Heart left ventricle (tissue), 16 donors: ENCODE measurements around the gene ACVR1. TPM values are rescaled to one million over a fixed set of nuclear protein-coding genes. Genes with fewer than 3 reads are reported as not detected.

Experiments
- ATAC-seq, 4 donors: fragments of 200-7000 bp; cut with Tn5 transposase; one replicate each; pipeline ENCODE4 v1.9.1; 2020 to 2022; ENCODE audit warnings: moderate library complexity in 4 of 4, mild to moderate bottlenecking in 3 of 4, moderate number of reproducible peaks in 1 of 4
- DNase-seq, 5 donors: peaks; one replicate each; pipeline ENCODE4 v3.0.0-alpha.2; 2020
- H3K27ac ChIP-seq, 12 donors: fragments of 200-600 bp; sonication (generic) in 4 of 12; one replicate each; pipeline versions ENCODE4 v1.5.0 to v1.8.0; 2016 to 2022; ENCODE audit warnings: mild to moderate bottlenecking in 2 of 12
- H3K27me3 ChIP-seq, 9 donors: fragments of 200-600 bp; sonication (generic) in 2 of 9; one replicate each; pipeline versions ENCODE4 v1.5.1 to v1.8.0; 2016 to 2022; ENCODE audit warnings: mild to moderate bottlenecking in 3 of 9
- H3K36me3 ChIP-seq, 9 donors: fragments of 200-600 bp; sonication (generic) in 2 of 9; one replicate each; pipeline versions ENCODE4 v1.5.0 to v1.8.0; 2018 to 2022; ENCODE audit warnings: mild to moderate bottlenecking in 2 of 9
- H3K4me1 ChIP-seq, 12 donors: fragments of 200-600 bp; sonication (generic) in 4 of 12; one replicate each; pipeline versions ENCODE4 v1.5.0 to v1.8.0; 2016 to 2022; ENCODE audit warnings: mild to moderate bottlenecking in 3 of 12
- H3K4me3 ChIP-seq, 12 donors: fragments of 200-600 bp; sonication (generic) in 4 of 12; one replicate each; pipeline versions ENCODE4 v1.5.0 to v1.8.0; 2017 to 2022; ENCODE audit warnings: mild to moderate bottlenecking in 9 of 12, moderate library complexity in 4 of 12
- H3K9me3 ChIP-seq, 12 donors: fragments of 200-600 bp; sonication (generic) in 4 of 12; one replicate each; pipeline versions ENCODE4 v1.5.0 to v1.8.0; 2016 to 2022; ENCODE audit warnings: mild to moderate bottlenecking in 1 of 12
- POLR2A ChIP-seq, 2 donors: fragments of 450-650 bp; IDR thresholded peaks; one replicate each; pipeline ENCODE4 v1.6.1; 2017; ENCODE audit warnings: antibody characterized with exemption in 2 of 2, mild to moderate bottlenecking in 2 of 2, moderate library complexity in 2 of 2
- WGBS, 4 donors: extraction: QIAGEN DNeasy Blood & Tissue Kit in 2 of 4; methylation state at CpG; one replicate each; pipeline versions ENCODE4 v1.1.5 to v1.1.7; 2013 to 2018; 5-methylcytosine and 5-hydroxymethylcytosine counted together
- intact Hi-C, 10 donors: fragments of 100-400 bp; cut with DNase I; formaldehyde crosslinking; loops; one replicate each; pipeline versions ENCODE4 v1.11.1 to v1.14.2; 2022
- polyA plus RNA-seq, 2 donors: library from polyadenylated mRNA; stranded (reverse); fragments of 200-250 nt; gene quantifications; one replicate each; pipeline ENCODE4 v1.2.3, GENCODE V29; 2013
- total RNA-seq, 9 donors: library from RNA; depleted of rRNA in 2 of 9; stranded (reverse); fragments of >200 nt in 2 of 9; fragmentation: NEBNext Ultra II Directional in 3 of 9; extraction: Animal tissue kit (Norgen Biotek cat#: 25700) in 3 of 9; gene quantifications; one replicate each; pipeline versions ENCODE4 v1.1.0 to v1.2.4, GENCODE V29; 2016 to 2023
- TF ChIP-seq, protein P1 (sequence below), 12 donors: fragments of 200-600 bp; sonication (generic) in 4 of 12; IDR thresholded peaks; one replicate each; pipeline versions ENCODE4 v1.5.0 to v1.8.0; 2018 to 2022; ENCODE audit warnings: antibody characterized with exemption in 12 of 12, mild to moderate bottlenecking in 5 of 12
- donor health status: ischemic (EF 13 %, LVEDD 7.1; RV severe dilation, severe dysfunction).
- donor health status: healthy with polysubstance abuse.
- donor health status: DM: no; HTN: yes; CAD: no.
- donor health status: DM: no; HTN: no; CAD: no.
- donor health status: ischemic (EF 25% LVEDD 6.9; RV normal size, moderate dysfunction).
- donor health status: ischemic (EF 25% LVEDD 5.7; RV mildly dilated, moderate dysfunction).
- donor health status: healthy.
- donor health status: DM: yes; HTN: yes; CAD: no.
- donor health status: ischemic (EF 35%, LVEDD 5.7; RV mildly dilated, moderate dysfunction).
- donor health status: nonischemic (EF 11% LVEDD 7.7; RV severe dilation, severe dysfunction).
- donor health status: DM: yes; HTN: yes; CAD: no.
- donor health status: PGD.
- donor health status: ischemic (EF 29% LVEDD 5.4; RV normal size, mild dysfunction).
- donor health status: nonischemic (EF 23%, LVEDD 6.1; RV moderate dilation, normal function).

ACVR1 gene
- total and polyA plus RNA-seq, 11 donors = 5.6 to 37.6 (median 23.9) TPM

DNA sequence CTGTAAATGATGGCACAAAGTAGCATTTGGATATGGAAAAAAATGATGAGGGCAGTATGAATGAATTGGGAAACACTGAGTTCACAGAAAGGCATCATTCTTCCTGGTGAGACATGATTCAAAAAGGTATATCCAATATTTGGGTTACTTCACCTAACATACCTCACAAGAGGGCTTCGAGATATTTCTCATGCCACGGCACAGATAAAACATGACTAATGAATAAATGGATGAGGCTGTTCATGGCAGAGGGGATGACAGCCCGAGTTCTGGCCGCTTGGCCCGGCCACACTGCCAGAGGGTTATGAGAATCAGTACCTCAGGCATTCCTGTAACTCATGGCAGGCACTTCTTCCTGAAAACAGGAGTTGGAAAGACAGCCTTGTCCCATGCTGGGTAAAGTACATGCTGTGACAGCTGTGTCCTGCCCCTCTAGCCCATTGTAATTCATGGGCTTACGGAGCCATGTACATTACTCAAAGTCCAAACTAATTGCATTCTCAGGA, 131.5 kb downstream of the ACVR1 start:
- DNase-seq = no peak
- 93 to 97% (median 96%) methylated on average over 6 of the region's 6 CpGs for whole genome bisulfite sequencing, 4 donors
- Histone ChIP-seq H3K9me3 (no peaks in the 10 kb centered on the region), H3K4me1 (peaks cover 0 to 34% (median 3%) of the 10 kb centered on the region in 12 donors), H3K4me3 (no peak overlapping the region), H3K36me3 (peaks cover 0 to 34% (median 2%) of the 10 kb centered on the region in 9 donors), H3K27me3 (no peaks in the 10 kb centered on the region), H3K27ac (no peak overlapping the region)
- TF ChIP-seq, protein P1, sequence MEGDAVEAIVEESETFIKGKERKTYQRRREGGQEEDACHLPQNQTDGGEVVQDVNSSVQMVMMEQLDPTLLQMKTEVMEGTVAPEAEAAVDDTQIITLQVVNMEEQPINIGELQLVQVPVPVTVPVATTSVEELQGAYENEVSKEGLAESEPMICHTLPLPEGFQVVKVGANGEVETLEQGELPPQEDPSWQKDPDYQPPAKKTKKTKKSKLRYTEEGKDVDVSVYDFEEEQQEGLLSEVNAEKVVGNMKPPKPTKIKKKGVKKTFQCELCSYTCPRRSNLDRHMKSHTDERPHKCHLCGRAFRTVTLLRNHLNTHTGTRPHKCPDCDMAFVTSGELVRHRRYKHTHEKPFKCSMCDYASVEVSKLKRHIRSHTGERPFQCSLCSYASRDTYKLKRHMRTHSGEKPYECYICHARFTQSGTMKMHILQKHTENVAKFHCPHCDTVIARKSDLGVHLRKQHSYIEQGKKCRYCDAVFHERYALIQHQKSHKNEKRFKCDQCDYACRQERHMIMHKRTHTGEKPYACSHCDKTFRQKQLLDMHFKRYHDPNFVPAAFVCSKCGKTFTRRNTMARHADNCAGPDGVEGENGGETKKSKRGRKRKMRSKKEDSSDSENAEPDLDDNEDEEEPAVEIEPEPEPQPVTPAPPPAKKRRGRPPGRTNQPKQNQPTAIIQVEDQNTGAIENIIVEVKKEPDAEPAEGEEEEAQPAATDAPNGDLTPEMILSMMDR (IDR thresholded peaks at IDR 0.05) = no peak
- no peak for TF ChIP-seq POLR2A (IDR thresholded peaks at IDR 0.05)
- ATAC-seq = no peak
- intact Hi-C loops = no loop called here

GRCh38 chr2:157743051-157743450, 133.1 kb downstream of the ACVR1 start:
- intact Hi-C loops = no loop called here

DNA sequence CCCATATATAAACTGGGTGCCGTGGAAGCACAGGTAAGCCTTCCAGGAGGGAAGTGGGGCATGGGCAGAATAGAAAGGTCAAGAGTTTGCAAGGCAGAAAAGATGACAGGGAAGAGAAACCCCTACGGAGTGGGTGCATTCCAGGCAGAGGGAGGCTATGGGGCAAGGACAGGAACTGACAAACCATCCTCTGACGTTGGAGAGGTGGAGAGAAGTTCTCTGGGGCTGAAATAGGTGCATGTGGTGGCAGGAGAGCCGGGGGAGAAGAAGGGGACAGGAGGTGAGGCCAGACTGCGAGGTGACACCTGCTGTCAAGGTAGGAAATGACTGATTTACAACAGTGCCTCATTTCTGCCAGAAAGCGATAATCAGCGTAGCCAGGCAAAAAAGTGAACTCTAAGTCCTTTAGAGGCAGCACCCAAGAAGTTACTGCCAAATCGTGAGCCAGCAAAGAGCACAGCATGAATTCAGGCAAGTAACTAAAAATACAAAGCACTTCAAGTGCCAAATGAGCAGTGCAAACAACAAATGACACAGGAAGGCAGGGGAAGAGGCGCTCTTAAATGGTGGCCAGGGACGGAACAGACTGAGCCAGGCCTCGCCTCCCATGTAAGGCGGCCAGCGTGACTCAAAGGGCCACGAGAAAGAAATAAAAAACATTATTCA, 134.2 kb downstream of the ACVR1 start:
- TF ChIP-seq POLR2A (IDR thresholded peaks at IDR 0.05) = no peak
- TF ChIP-seq, protein P1 (IDR thresholded peaks at IDR 0.05) = no peak
- intact Hi-C loops = no loop called here

More at GRCh38 chr2:157743051-157743450, 133.1 kb downstream of the ACVR1 start:
- Histone ChIP-seq H3K4me1 (peaks cover 0 to 26% (median 1%) of the 10 kb centered on the region in 12 donors), H3K9me3 (no peaks in the 10 kb centered on the region), H3K27me3 (no peaks in the 10 kb centered on the region), H3K4me3 (no peak overlapping the region), H3K36me3 (peaks cover 0 to 45% (median 6%) of the 10 kb centered on the region in 9 donors), H3K27ac (no peak overlapping the region)
- ATAC-seq = no peak
- no peak for DNase-seq
- TF ChIP-seq, protein P1 (IDR thresholded peaks at IDR 0.05) = no peak
- no peak for TF ChIP-seq POLR2A (IDR thresholded peaks at IDR 0.05)
- WGBS, 4 donors = 95 to 100% (median 98%) methylated on average over 2 of the region's 2 CpGs

GRCh38 chr2:157737656-157738055, 138.5 kb downstream of the ACVR1 start:
- DNase-seq = no peak
- Histone ChIP-seq H3K9me3 (no peaks in the 10 kb centered on the region), H3K27me3 (no peaks in the 10 kb centered on the region), H3K4me1 (no peaks in the 10 kb centered on the region), H3K27ac (no peak overlapping the region), H3K4me3 (no peak overlapping the region), H3K36me3 (peaks cover 0 to 83% (median 55%) of the 10 kb centered on the region in 9 donors)
- TF ChIP-seq POLR2A (IDR thresholded peaks at IDR 0.05) = no peak
- TF ChIP-seq, protein P1 (IDR thresholded peaks at IDR 0.05) = no peak
- 91 to 95% (median 94%) methylated on average over 2 of the region's 2 CpGs for WGBS, 4 donors
- no peak for ATAC-seq
- intact Hi-C loops = no loop called here

More for the DNA sequence above, 134.2 kb downstream of the ACVR1 start:
- H3K27ac ChIP-seq = no peak overlapping the region
- H3K27me3 ChIP-seq = no peaks in the 10 kb centered on the region
- DNase-seq (no peak), ATAC-seq (peak in 2 of 4 donors; percentile 49 to 54)
- H3K4me1 ChIP-seq = peaks cover 0 to 18% (median 0%) of the 10 kb centered on the region in 12 donors
- no peaks in the 10 kb centered on the region for H3K9me3 ChIP-seq
- peaks cover 0 to 56% (median 17%) of the 10 kb centered on the region in 9 donors for H3K36me3 ChIP-seq
- no peak overlapping the region for H3K4me3 ChIP-seq
- WGBS, 4 donors = 87 to 91% (median 89%) methylated on average over 14 of the region's 14 CpGs
